Superior temporal gyrus (tissue), 1 donor: ENCODE data around the gene IL34.
"Not testable (repeated sequence)": the region's sequence is repeated elsewhere in the genome, so short reads cannot be mapped to it uniquely, and the experiment has no call there.

Source experiments
- DNase-seq: peaks from one replicate; pipeline ENCODE4 v3.0.0-alpha.2; 2016; ENCODE audit errors: extremely low spot score

Gene IL34

DNA sequence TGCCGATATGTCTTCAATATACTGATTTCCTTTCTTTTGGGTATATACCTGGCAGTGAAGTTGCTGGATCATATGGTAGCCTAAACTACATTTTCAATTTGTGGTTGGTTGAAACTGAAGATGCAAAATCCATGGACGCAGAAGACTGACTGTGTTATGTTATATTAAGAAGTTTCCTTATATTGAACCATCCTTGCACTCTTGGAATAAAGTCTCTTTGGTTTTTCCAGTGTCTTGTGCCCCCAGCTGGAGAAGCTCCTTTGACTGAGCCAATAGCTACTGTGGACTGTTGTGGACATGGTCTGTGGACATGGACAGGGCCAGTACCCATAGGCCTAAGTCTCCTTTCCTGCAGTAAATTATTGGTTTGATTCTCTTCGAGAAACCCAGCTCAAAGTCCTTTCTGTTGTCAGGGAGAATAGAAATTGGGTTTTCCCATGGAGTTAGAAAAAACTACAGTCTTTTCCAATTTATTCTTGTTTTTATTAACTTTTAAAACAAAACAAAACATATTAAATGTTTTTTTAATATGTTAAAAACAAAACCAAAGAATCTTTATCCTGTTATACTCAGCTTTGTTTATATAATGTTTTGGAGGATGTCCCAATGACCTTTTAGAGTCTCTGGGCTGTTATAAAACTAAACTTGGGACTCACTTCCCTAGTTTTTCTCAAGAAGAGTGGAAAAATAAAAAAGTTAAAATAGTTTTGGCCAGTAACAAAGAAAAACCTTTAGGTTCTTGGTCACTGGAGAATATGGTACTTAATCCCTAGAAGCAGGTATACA lies 15.2 kb upstream of the IL34 start:
- no peak for DNase-seq

DNA sequence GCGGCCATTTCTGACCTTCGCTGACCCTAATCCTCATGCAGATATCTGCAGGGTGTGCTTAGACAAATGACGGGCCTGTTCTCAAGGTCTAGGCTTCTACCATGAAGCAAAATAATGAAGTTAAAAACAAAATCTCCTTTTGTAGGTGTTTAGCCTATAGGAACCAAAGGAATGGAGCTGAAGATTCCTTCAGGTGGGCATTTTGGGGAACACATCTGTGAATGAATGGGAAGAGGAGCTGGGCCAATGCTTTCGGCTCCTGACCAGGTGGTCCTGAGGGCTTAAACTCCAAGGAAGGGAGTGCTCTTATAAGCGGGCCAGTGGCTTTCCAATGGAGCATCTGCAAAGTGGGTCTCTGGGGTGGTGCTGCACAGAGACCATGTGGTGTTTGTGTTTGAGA lies 14.1 kb upstream of the IL34 start:
- no peak for DNase-seq

DNA sequence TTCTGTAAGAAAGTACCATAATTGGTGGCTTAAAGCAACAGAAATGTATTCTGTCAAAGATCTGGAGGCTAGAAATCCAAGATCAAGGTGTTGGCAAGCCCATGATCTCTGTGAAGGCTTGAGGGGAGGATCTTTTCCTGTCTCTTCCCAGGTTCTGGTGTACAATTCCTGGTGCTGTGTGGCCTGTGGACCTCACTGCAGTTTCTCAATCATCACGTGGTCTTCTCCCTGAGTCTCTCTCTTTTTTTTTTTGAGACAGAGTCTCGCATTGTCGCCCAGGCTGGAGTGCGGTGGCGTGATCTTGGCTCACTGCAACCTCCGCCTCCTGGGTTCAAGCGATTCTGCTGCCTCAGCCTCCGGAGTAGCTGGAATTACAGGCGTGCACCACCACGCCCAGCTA lies 12.7 kb upstream of the IL34 start:
- not testable (repeated sequence) for DNase-seq

DNA sequence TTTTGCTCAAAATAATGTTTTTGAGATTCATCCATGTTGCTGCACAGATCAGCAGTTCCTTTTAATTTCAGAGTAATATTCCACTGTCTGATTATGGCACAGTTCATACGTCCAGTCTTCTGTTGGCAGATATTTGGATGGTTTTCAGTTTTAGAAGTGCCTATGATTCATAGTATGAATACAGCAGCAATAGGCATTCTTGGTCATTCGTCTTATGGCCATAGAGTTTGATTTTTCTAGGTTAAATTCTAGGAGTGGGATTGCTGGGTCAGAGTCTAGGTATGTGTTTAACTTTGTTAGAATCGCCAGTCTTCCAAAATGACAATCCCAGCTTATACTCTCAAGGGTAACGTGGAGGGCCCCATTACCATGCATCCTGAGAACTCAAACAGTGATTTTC lies 11.5 kb upstream of the IL34 start:
- DNase-seq = no peak

DNA sequence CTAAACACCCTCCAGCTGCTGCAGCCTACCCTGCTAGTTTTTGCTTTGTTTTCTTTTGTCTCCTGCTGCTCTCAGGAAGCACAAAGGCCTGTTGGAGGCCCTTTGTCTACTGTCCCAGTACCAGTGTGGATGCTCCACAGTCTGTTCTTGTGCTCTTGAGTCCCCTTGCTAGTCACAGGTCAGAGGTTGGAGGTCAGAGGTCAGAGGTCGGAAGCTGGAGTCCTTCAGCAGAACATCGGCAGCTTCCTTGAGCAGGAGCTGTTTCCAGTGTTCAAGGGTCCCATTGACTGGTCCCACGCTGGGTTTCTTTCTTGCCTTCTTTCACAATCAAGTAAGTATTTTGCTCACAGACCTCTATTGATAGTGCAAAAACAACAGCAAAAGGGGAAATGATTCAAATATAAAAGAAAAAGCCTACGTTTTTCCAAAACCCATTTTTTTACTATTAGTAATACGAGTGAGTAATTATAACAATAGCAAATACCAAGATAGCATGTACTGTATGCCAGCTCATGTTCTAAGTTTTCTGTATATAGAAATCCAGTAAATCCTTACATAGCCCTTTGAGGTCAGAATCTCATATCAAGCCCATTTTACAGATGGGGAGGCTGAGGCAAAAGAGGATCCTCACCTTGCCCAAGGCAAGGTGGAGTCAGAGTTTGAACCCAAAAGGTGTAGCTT lies 10.9 kb upstream of the IL34 start:
- DNase-seq = no peak

DNA sequence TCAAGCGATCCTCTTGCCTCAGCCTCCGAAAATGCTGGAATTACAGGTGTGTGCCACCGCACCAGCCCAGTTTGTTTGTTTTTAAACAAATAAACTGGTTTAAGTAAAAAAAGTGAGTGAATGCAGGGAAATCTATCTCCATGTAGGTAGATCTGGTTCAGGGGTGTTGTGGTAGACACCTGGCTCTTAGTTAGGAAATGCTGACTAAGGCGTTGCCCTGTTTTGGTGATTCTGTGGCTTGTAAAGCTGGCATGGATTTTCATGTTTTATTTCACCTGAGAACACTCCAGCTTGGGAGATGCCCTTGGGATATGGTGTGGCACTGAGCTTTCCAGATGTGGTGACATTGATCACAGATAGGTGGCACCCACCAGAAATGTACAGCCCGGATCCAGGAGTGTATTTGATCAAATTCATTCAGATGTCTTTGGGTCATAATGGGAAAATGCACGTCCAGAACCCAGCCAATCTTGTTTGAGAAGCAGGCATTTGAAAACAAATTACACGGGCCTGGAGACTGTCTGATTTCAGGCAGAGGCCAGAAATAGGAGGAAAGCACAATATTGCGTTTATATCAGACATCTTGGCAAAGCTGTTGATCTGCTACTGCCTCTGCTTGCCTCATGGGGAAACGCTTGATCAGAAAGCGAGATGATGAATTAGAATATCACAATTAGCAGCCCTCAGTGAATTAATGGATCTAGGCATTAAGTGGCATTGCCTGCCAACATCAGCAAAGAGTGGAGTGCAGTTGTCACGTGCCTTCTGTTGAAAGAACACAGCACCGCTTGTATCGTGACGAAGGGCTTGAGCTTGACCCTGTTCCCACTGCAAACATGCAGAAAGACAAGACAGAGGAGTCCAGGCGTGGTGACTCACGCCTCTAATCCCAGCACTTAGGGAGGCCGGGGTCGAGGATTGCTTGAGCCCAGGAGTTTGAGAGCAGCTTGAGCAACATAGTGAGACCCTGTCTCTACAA lies 7.3 kb upstream of the IL34 start:
- no peak for DNase-seq

DNA sequence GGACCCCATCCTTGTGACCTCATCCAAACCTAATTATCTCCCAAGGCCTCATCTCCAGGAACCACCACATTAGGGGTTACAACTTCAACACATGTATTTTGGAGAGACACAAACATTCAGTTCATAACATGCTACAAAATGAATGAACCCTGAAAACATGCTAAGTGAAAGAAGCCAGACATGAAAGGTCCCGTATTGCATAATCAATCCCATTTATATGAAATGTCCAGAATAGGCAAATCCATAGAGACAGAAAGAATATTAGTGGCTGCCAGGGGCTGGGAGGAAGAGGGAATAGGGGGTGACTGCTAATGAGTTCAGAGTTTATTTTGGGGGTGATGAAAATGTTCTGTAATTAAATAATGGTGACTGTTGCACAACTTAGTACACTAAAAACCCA lies 3.7 kb upstream of the IL34 start:
- DNase-seq = no peak

DNA sequence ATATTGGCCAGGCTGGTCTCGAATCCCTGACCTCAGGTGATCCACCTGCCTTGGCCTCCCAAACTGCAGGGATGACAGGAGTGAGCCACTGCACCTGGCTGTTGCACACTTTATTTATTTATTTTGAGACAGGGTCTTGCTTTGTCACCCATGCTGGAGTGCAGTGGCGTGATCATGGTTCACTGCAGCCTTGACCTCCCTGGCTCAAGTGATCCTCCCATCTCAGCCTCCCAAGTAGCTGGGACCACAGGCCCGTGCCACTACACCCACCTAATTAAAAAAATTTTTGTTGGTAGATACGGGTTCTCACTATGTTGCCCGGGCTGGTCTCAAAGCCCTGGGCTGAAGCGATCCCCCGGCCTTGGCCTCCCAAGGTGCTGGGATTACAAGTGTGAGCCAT lies 3.1 kb upstream of the IL34 start:
- DNase-seq = not testable (repeated sequence)

DNA sequence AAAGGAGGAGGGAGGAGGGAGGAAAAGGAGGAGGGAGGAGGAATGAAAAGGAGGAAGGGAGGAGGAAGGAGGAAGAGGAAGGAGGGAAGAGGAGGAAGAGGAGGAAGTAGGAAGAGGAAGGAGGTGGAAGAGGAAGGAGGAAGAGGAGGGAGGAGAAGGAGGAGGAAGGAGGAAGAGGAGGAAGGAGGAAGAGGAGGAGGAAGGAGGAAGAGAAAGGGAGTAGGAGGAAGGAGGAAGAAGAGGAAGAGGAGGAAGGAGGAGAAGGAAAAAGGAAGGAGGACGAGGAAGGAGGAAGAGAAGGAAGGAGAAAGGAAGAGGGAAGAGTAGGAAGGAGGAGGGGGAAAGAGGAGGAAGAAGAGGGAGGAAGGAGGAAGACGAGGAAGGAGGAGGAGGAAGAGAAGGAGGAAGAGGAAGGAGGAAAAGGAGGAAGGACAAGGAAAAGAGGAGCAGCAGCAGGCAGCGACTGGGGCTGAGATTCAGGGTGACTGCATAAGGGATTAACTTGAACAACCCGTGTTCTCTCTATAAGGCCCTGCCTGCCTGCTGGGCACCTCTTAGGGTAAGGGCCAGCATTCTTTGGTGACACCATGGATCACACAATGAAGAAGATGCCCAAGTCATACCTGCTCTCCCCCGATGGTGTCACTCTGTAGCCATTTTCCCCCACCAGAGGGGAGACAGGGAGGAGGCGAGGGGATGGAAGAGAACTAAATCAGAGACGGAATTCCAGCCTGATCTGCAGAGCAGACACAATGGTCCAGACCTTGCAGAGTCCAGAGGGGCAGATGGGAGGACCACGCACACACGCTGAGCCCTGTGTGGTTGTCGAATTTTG lies 1.4 kb upstream of the IL34 start:
- DNase-seq = no peak

DNA sequence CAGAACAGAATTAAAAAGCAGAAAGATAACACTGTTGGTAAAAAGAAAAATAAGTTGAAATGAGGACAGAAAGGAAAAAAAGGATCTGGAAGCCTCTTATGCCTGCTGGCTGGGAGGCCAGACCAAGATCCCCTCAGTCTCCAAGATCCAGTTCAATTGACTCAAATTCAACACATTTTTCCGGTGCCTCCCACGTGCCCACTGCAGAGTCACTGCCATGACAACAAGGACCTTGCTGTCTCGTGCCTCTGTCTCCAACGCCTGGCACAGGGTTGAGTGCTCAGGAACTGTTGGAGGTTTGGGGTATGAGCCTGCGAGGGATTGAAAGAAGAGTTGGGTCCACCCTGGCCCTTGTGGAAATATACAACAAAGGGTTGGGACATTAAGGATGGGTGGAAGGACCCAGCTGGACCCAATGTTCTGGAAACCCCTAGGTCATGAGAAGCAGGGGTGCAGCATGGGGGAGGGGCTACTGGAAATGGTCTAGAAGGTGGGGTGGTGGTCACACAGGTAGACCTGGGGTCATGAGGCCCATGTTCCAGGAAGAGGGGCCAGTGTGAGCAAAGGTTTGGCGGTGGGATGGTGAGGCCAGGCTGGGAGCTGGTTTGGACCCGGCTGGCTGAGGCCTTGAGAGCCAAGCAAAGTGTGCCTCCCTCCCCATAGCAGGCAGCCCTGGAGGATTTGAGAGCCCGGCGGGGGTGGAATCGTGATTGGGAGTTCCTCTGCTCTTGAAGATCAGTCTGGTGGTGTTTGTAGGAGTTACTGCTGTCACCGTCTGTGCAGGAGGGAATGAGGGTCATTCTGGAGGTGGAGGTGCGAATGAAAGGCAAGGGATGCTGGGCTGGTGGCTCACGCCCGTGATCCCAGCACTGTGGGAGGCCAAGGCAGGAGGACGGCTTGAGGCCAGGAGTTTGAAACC lies 1.3 kb downstream of the IL34 start:
- no peak for DNase-seq

DNA sequence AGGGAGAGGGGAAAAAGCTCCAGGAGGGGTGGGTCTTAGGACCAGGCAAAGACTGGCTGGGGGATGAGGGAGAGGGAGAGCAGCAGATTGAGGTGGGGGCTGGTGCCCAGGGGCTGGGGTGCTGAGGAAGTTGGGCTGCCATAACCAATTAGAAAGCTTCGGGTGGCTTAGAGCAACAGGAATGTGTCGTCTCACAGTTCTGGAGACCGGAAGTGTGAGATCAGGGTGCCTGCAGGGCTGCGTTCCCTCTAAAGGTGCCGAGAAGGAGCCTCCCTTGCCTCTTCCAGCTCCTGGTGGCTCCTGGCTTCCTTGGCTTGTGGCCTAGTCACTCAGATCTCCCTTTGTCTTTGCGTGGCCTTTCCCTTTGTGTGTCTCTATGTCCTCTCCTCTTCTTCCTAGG lies 2.2 kb downstream of the IL34 start:
- no peak for DNase-seq

DNA sequence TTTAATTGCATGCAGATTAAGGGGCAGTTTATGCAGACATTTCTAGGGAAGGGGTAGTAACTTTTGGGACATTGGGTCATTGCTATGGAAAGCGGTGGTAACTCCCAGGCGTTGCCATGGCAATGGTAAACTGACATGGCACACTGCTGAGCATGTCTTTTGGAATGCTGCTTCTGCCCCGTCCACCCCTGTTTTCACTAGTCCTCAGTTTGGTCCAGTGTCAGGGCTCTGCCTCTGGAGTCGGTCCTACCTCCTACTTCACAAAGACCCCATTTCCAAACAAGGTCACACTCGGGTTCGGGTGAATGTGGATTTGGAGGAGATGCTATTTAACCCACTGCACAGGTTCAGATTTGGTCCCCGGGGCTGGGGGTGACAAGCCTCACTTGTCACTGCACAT lies 2.9 kb downstream of the IL34 start:
- no peak for DNase-seq

DNA sequence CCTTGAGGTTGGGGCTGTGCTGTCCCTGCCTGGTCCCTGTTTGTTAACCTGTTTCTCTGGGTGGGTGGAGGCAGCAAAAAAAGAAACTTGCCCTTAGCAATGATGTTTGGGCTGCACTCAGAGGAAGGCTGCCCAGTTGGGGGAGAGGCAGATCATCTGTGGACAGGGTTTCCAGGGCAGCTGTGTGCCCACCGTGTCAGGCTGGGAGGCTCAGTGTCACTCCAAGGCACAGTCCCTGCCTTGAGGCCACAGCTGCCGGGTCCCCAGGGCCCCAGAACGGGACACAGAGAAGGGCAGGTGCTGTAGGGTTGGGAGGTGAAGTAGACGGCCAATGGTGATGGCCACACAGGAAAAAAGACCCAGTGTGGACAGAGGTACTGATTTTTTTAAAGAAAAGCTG lies 3.9 kb downstream of the IL34 start:
- DNase-seq = no peak

DNA sequence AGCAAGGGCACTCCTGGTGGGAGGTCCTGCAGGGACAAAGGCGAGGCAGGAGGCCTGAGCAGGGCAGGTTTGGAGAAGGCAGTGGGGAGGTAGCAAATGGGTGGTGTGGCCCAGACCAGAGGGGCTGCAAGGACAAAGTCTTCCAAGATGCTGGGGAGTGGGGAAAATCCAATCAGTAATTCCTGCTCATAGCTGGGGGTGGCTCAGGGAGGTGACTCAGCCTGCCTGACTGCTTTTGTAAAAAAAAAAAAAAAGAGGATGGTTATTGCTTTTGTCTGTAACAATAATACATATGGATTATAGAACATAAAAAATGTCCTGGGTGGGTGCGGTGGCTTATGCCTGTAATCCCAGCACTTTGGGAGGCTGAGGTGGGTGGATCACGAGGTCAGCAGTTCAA lies 5.2 kb downstream of the IL34 start:
- no peak for DNase-seq

DNA sequence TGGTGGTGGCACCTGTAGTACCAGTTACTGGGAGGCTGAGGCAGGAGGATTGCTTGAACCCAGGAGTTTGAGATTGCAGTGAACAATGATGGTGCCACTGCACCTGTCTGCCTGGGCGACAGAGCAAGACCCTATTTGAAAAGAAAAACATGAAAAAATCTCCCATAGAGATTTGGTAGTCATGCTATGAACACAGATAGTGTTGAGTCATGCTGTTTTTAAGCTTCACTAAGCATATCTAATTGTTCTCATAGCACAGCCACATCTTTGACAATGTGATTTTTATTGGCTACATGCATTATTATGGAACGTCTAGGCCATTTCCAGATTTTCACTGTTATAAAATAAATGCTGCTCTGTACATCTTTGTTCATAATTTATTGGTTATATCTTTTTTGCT lies 6.0 kb downstream of the IL34 start:
- DNase-seq = no peak

DNA sequence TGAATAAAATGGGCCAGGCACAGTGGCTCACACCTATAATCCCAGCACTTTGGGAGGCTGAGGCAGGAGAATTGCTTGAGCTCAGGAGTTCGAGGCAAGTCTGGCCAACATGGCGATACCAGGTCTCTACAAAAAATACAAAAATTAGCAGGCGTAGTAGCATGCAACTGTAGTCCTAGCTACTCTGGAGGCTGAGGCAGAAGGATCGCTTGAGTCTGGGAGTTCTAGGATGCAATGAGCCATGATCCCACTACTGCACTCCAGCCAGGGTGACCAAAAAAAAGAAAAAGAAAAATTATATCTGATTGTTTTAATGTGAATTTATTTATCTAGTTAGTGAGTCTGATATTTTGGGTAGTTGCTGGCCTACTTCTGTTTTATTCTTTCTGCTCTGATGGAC lies 7.0 kb downstream of the IL34 start:
- no peak for DNase-seq

DNA sequence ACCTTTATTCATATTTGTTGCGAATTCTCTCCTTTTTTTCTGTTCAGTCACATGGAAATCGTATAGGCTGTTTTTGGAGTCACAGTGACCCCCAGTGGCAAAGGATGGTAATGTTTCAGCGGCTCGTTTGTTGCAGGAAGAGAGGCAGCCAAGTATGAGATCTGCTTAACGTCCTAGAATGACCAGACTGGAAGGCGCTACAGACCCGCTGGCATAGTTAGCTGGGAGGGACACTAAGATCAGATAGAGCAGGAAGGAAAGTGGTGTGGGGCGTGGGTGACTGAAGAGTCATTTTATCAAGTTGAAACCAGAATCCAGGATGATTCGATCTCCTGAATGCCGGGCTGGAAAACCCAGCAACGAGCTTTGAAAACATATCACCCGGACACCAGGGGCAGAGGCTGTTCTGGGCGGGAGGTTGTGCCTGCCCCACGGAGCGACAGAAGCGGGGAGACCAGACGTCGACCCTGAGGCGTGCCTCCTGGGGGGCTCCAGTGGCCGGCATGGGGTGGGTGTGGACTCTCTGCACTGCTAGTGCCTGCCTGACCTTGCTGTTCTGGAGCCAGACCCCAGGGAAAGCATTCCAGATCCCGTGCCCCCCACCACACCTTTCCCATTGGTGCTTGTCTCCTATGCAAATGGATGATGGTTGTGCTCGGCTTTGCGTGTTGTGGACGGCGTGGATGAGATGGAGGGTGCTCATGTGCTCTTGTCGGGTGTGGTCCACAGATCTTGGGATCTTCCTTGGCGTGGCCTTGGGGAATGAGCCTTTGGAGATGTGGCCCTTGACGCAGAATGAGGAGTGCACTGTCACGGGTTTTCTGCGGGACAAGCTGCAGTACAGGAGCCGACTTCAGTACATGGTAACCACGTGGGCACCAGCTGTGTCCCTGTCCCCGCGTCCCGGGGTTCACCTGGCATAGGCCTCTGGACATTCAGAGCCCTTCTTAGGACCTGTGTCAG lies 7.7 kb downstream of the IL34 start:
- DNase-seq = peak; percentile 95

DNA sequence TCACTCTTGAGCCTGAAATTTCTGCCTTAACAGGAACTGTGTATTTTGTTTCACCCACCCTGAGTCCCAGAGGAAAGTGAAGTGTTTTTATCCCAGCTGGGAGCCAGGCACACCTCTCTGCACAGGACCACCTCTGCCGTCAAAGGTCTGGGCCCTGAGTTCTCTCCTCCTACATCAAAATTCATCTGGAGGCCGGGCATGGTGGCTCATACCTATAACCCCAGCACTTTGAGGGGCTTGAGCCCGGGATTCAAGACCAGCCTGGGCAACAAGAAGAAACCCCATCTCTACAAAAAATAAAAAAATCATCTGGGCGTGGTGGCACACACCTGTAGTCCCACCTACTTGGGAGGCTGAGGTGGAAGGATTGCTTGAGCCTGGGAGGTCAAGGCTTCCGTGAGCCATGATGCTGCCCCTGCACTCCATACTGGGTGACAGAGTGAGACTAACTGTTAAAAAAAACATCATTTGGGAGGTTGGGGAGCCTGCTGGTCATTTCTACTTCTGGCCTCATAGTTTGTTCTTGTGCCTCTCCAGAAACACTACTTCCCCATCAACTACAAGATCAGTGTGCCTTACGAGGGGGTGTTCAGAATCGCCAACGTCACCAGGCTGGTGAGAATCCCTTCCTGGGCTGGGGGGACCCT lies 9.8 kb downstream of the IL34 start:
- no peak for DNase-seq
